Neural crest cell (in vitro differentiated cells): ENCODE results near the gene ATP2C2. TPM values are rescaled to one million over a fixed set of nuclear protein-coding genes. Genes with fewer than 3 reads are reported as not detected.

Experiments
- DNase-seq: peaks from one replicate; pipeline ENCODE4 v3.0.0; 2021; ENCODE audit warnings: low read depth, mixed read lengths, low spot score
- H3K27ac Mint-ChIP-seq: one replicate; pipeline ENCODE4 v1.8.0; 2021; ENCODE audit warnings: mild to moderate bottlenecking, mixed read lengths; ENCODE audit not compliant: unreplicated experiment
- H3K27me3 Mint-ChIP-seq: 2 replicates; pipeline ENCODE4 v1.8.0; 2021; ENCODE audit warnings: low read depth, mild to moderate bottlenecking, mixed read lengths
- H3K36me3 Mint-ChIP-seq: 2 replicates; pipeline ENCODE4 v1.8.0; 2021; ENCODE audit warnings: low read depth, mild to moderate bottlenecking, mixed read lengths
- H3K4me1 Mint-ChIP-seq: 2 replicates; pipeline ENCODE4 v1.8.0; 2021; ENCODE audit warnings: mixed read lengths
- H3K4me3 Mint-ChIP-seq: one replicate; pipeline ENCODE4 v1.8.0; 2021; ENCODE audit warnings: mild to moderate bottlenecking, mixed read lengths
- H3K9me3 Mint-ChIP-seq: 2 replicates; pipeline ENCODE4 v1.8.0; 2021; ENCODE audit warnings: mixed read lengths
- CTCF ChIP-seq: fragments of 200-600 bp; sonication (generic); conservative IDR thresholded peaks from 2 replicates; pipeline ENCODE4 v1.5.0; 2021; ENCODE audit warnings: antibody characterized with exemption, mild to moderate bottlenecking
- total RNA-seq: library from RNA; stranded (reverse); gene quantifications from 2 replicates; pipeline ENCODE4 v1.2.1, GENCODE V29; 2021

The ATP2C2 gene
- total RNA-seq, 1 donor from 2014 or later, result 0.30 TPM

GRCh38 chr16:84459533-84459894 lies 91.2 kb downstream of the ATP2C2 start:
- H3K27ac Mint-ChIP-seq, result no peak overlapping the region
- H3K36me3 Mint-ChIP-seq, result peaks cover 10% of the 10 kb centered on the region
- TF ChIP-seq CTCF, result no peak
- DNase-seq, result no peak
- peaks cover 4% of the 10 kb centered on the region for H3K4me1 Mint-ChIP-seq
- no peaks in the 10 kb centered on the region for H3K27me3 Mint-ChIP-seq
- no peak overlapping the region for H3K4me3 Mint-ChIP-seq
- no peaks in the 10 kb centered on the region for H3K9me3 Mint-ChIP-seq

GRCh38 chr16:84459941-84460405 lies 91.6 kb downstream of the ATP2C2 start:
- no peak for DNase-seq
- Mint-ChIP-seq H3K4me3 (no peak overlapping the region), H3K27me3 (no peaks in the 10 kb centered on the region), H3K36me3 (peaks cover 12% of the 10 kb centered on the region), H3K4me1 (peaks cover 4% of the 10 kb centered on the region), H3K9me3 (no peaks in the 10 kb centered on the region), H3K27ac (no peak overlapping the region)
- no peak for TF ChIP-seq CTCF

- H3K4me1 Mint-ChIP-seq, result peaks cover 4% of the 10 kb centered on the region
- H3K4me3 Mint-ChIP-seq, result no peak overlapping the region
- peaks cover 13% of the 10 kb centered on the region for H3K36me3 Mint-ChIP-seq
- H3K27me3 Mint-ChIP-seq, result no peaks in the 10 kb centered on the region
- peak overlapping the region; percentile 93 for H3K27ac Mint-ChIP-seq
- no peaks in the 10 kb centered on the region for H3K9me3 Mint-ChIP-seq
- TF ChIP-seq CTCF, result no peak
- no peak for DNase-seq
Measured at GRCh38 chr16:84460406-84461028, 92.2 kb downstream of the ATP2C2 start.

- TF ChIP-seq CTCF, result no peak
- peak overlapping the region; percentile 93 for H3K27ac Mint-ChIP-seq
- no peak for DNase-seq
- peaks cover 4% of the 10 kb centered on the region for H3K4me1 Mint-ChIP-seq
- H3K36me3 Mint-ChIP-seq, result peaks cover 16% of the 10 kb centered on the region
- peaks cover 3% of the 10 kb centered on the region for H3K9me3 Mint-ChIP-seq
- H3K27me3 Mint-ChIP-seq, result no peaks in the 10 kb centered on the region
- no peak overlapping the region for H3K4me3 Mint-ChIP-seq
Measured at GRCh38 chr16:84461029-84461412, 92.7 kb downstream of the ATP2C2 start.

GRCh38 chr16:84461413-84462295 lies 93.3 kb downstream of the ATP2C2 start:
- no peak for TF ChIP-seq CTCF
- Mint-ChIP-seq H3K9me3 (peaks cover 4% of the 10 kb centered on the region), H3K36me3 (peaks cover 22% of the 10 kb centered on the region), H3K4me3 (no peak overlapping the region), H3K27ac (no peak overlapping the region), H3K27me3 (no peaks in the 10 kb centered on the region), H3K4me1 (peaks cover 4% of the 10 kb centered on the region)
- no peak for DNase-seq
